Osteoblast (primary cell): ENCODE data around the gene MRPS34. TPM values are rescaled to one million over a fixed set of nuclear protein-coding genes. Genes with fewer than 3 reads are reported as not detected.
A peak's percentile ranks its signal among the peaks of the same experiment; 100 is the strongest.

Experiments used
- DNase-seq: peaks from one replicate; pipeline ENCODE4 v3.0.0; 2011; ENCODE audit warnings: low spot score, mixed read lengths; ENCODE audit not compliant: insufficient read length; ENCODE audit errors: missing footprints
- H2AFZ ChIP-seq: 2 replicates; pipeline ENCODE4 v1.6.0; 2011; ENCODE audit warnings: mild to moderate bottlenecking, low read length
- H3K27ac ChIP-seq: 2 replicates; pipeline ENCODE4 v1.5.1; 2011; ENCODE audit warnings: mild to moderate bottlenecking, low read depth, low read length, moderate library complexity
- H3K27me3 ChIP-seq: 2 replicates; pipeline ENCODE4 v1.6.0; 2012; ENCODE audit warnings: mild to moderate bottlenecking, control low read depth, inconsistent platforms, low read length, moderate library complexity; ENCODE audit not compliant: insufficient read depth
- H3K36me3 ChIP-seq: 2 replicates; pipeline ENCODE4 v1.5.1; 2011; ENCODE audit warnings: mild to moderate bottlenecking, low read length, control low read depth, moderate library complexity; ENCODE audit not compliant: insufficient read depth
- H3K4me1 ChIP-seq: 2 replicates; pipeline ENCODE4 v1.5.1; 2011; ENCODE audit warnings: mild to moderate bottlenecking, low read length, control low read depth, moderate library complexity; ENCODE audit not compliant: insufficient read depth
- H3K4me2 ChIP-seq: 2 replicates; pipeline ENCODE4 v1.6.0; 2011; ENCODE audit warnings: mild to moderate bottlenecking, low read length; ENCODE audit not compliant: insufficient read depth
- H3K4me3 ChIP-seq: fragments of 200-600 bp; sonication (generic); 3 replicates; pipeline ENCODE4 v1.5.1; 2012; ENCODE audit warnings: mild to moderate bottlenecking, low read length, inconsistent platforms; ENCODE audit not compliant: insufficient read depth
- H3K79me2 ChIP-seq: 2 replicates; pipeline ENCODE4 v1.6.0; 2012; ENCODE audit warnings: mild to moderate bottlenecking, low read length, control low read depth, inconsistent platforms; ENCODE audit not compliant: insufficient read depth
- H3K9me3 ChIP-seq: 2 replicates; pipeline ENCODE4 v1.5.1; 2011; ENCODE audit warnings: low read depth, low read length, control low read depth
- H4K20me1 ChIP-seq: 2 replicates; pipeline ENCODE4 v1.6.0; 2012; ENCODE audit warnings: mild to moderate bottlenecking, low read length, control low read depth; ENCODE audit not compliant: insufficient read depth
- CTCF ChIP-seq: IDR thresholded peaks from 2 replicates; pipeline ENCODE4 v1.5.1; 2011; ENCODE audit warnings: mild to moderate bottlenecking, low read depth, low read length, moderate library complexity; ENCODE audit errors: extremely low read depth
- total RNA-seq: library from RNA; depleted of rRNA; stranded (reverse); fragments of >200 nt; gene quantifications from 2 replicates; pipeline ENCODE4 v1.2.3, GENCODE V29; 2012

MRPS34 gene
- total RNA-seq, 1 donor, result 40.5 TPM

- TF ChIP-seq CTCF, result no peak
Observed at GRCh38 chr16:1790611-1791255, 17.8 kb upstream of the MRPS34 start.

GRCh38 chr16:1790261-1790610 is 17.3 kb upstream of the MRPS34 start:
- H3K27ac ChIP-seq, result no peak overlapping the region
- H3K9me3 ChIP-seq, result no peaks in the 10 kb centered on the region
- H3K36me3 ChIP-seq, result peaks cover 14% of the 10 kb centered on the region
- H2AFZ ChIP-seq, result no peak overlapping the region
- H3K4me3 ChIP-seq, result no peak overlapping the region
- H4K20me1 ChIP-seq, result peaks cover 19% of the 10 kb centered on the region
- TF ChIP-seq CTCF, result no peak
- DNase-seq, result peak; percentile 61
- no peak overlapping the region for H3K4me2 ChIP-seq
- H3K79me2 ChIP-seq, result peaks cover 27% of the 10 kb centered on the region
- H3K4me1 ChIP-seq, result no peaks in the 10 kb centered on the region
- H3K27me3 ChIP-seq, result no peaks in the 10 kb centered on the region

More at GRCh38 chr16:1790611-1791255, 17.8 kb upstream of the MRPS34 start:
- peaks cover 14% of the 10 kb centered on the region for H4K20me1 ChIP-seq
- no peaks in the 10 kb centered on the region for H3K9me3 ChIP-seq
- no peaks in the 10 kb centered on the region for H3K27me3 ChIP-seq
- H3K27ac ChIP-seq, result no peak overlapping the region
- H2AFZ ChIP-seq, result no peak overlapping the region
- no peak overlapping the region for H3K4me3 ChIP-seq
- H3K4me1 ChIP-seq, result no peaks in the 10 kb centered on the region
- no peak overlapping the region for H3K4me2 ChIP-seq
- peak; percentile 66 for DNase-seq
- H3K79me2 ChIP-seq, result peaks cover 22% of the 10 kb centered on the region
- H3K36me3 ChIP-seq, result peaks cover 12% of the 10 kb centered on the region

GRCh38 chr16:1789643-1790045 is 16.7 kb upstream of the MRPS34 start:
- Histone ChIP-seq H3K27me3 (no peaks in the 10 kb centered on the region), H3K9me3 (no peaks in the 10 kb centered on the region), H2AFZ (no peak overlapping the region), H3K4me1 (no peaks in the 10 kb centered on the region), H3K79me2 (peaks cover 33% of the 10 kb centered on the region), H3K4me3 (no peak overlapping the region), H3K4me2 (no peak overlapping the region), H3K36me3 (peaks cover 16% of the 10 kb centered on the region), H4K20me1 (peaks cover 22% of the 10 kb centered on the region), H3K27ac (no peak overlapping the region)
- TF ChIP-seq CTCF, result no peak
- peak; percentile 63 for DNase-seq

GRCh38 chr16:1788708-1789100 is 15.8 kb upstream of the MRPS34 start:
- Histone ChIP-seq H3K27ac (no peak overlapping the region), H4K20me1 (peaks cover 26% of the 10 kb centered on the region), H3K79me2 (peaks cover 43% of the 10 kb centered on the region), H3K4me1 (peaks cover 5% of the 10 kb centered on the region), H3K9me3 (no peaks in the 10 kb centered on the region), H3K36me3 (peaks cover 16% of the 10 kb centered on the region), H3K4me3 (no peak overlapping the region), H2AFZ (no peak overlapping the region), H3K27me3 (no peaks in the 10 kb centered on the region), H3K4me2 (no peak overlapping the region)
- DNase-seq, result peak; percentile 76
- no peak for TF ChIP-seq CTCF
